Parathyroid adenoma (tissue), 2 donors: Measurements from ENCODE around the gene TLCD2.

Experiments used
- H2AFZ ChIP-seq: fragments of 300-600 bp; sonication (generic); one replicate; pipeline ENCODE4 v1.7.0; 2017; ENCODE audit warnings: antibody characterized with exemption, mild to moderate bottlenecking
- H3K27ac ChIP-seq: fragments of 300-600 bp; sonication (generic); one replicate; pipeline ENCODE4 v1.7.0; 2017
- H3K27me3 ChIP-seq: fragments of 300-600 bp; sonication (generic); one replicate; pipeline ENCODE4 v1.7.0; 2017; ENCODE audit warnings: low read length; ENCODE audit not compliant: control insufficient read depth, insufficient read depth
- H3K36me3 ChIP-seq: fragments of 300-600 bp; sonication (generic); one replicate; pipeline ENCODE4 v1.7.0; 2017; ENCODE audit warnings: low read length; ENCODE audit not compliant: control insufficient read depth, insufficient read depth
- H3K4me1 ChIP-seq: fragments of 300-600 bp; sonication (generic); one replicate; pipeline ENCODE4 v1.7.0; 2017; ENCODE audit warnings: control low read depth
- H3K4me2 ChIP-seq: fragments of 300-600 bp; sonication (generic); one replicate; pipeline ENCODE4 v1.7.0; 2017; ENCODE audit warnings: low read length
- H3K4me3 ChIP-seq: fragments of 300-600 bp; sonication (generic); one replicate; pipeline ENCODE4 v1.7.0; 2017; ENCODE audit warnings: low read depth, low read length
- H3K79me2 ChIP-seq: fragments of 300-600 bp; sonication (generic); one replicate; pipeline ENCODE4 v1.7.0; 2017; ENCODE audit warnings: control low read depth
- H3K9ac ChIP-seq: fragments of 300-600 bp; sonication (generic); one replicate; pipeline ENCODE4 v1.7.0; 2017; ENCODE audit warnings: mild to moderate bottlenecking
- H3K9me3 ChIP-seq: fragments of 300-600 bp; sonication (generic); one replicate; pipeline ENCODE4 v1.7.0; 2017; ENCODE audit warnings: low read length; ENCODE audit not compliant: control insufficient read depth
- TF ChIP-seq, protein P1 (sequence below): fragments of 300-600 bp; sonication (generic); IDR thresholded peaks from one replicate; pipeline ENCODE4 v1.7.0; 2017; ENCODE audit warnings: antibody characterized with exemption, mild to moderate bottlenecking
- donor health status: primary hyperparathyroidism.

The TLCD2 gene

DNA sequence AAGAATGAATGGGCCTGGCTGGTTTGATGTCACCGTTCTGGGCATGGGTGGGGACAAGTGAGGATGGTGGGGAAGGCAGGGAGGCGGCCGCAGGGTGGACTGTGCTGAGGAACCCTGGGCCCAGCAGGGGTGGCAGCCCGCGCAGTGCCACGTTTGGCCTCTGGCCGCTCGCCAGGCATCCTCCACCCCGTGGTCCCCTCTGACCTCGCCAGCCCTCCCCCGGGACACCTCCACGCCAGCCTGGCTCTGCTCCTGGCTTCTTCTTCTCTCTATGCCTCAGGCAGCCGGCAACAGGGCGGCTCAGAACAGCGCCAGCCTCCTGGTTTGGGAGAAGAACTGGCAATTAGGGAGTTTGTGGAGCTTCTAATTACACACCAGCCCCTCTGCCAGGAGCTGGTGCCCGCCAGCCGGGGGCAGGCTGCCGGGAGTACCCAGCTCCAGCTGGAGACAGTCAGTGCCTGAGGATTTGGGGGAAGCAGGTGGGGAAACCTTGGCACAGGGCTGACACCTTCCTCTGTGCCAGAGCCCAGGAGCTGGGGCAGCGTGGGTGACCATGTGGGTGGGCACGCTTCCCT is 45.2 kb upstream of the TLCD2 start:
- TF ChIP-seq, protein P1, sequence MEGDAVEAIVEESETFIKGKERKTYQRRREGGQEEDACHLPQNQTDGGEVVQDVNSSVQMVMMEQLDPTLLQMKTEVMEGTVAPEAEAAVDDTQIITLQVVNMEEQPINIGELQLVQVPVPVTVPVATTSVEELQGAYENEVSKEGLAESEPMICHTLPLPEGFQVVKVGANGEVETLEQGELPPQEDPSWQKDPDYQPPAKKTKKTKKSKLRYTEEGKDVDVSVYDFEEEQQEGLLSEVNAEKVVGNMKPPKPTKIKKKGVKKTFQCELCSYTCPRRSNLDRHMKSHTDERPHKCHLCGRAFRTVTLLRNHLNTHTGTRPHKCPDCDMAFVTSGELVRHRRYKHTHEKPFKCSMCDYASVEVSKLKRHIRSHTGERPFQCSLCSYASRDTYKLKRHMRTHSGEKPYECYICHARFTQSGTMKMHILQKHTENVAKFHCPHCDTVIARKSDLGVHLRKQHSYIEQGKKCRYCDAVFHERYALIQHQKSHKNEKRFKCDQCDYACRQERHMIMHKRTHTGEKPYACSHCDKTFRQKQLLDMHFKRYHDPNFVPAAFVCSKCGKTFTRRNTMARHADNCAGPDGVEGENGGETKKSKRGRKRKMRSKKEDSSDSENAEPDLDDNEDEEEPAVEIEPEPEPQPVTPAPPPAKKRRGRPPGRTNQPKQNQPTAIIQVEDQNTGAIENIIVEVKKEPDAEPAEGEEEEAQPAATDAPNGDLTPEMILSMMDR = no peak
- Histone ChIP-seq H3K4me1 (no peaks in the 10 kb centered on the region), H3K36me3 (no peaks in the 10 kb centered on the region), H3K27ac (no peak overlapping the region), H3K27me3 (no peaks in the 10 kb centered on the region), H3K9ac (no peak overlapping the region), H3K4me3 (no peak overlapping the region), H3K4me2 (no peak overlapping the region), H3K9me3 (no peaks in the 10 kb centered on the region), H2AFZ (no peak overlapping the region), H3K79me2 (no peaks in the 10 kb centered on the region)

DNA sequence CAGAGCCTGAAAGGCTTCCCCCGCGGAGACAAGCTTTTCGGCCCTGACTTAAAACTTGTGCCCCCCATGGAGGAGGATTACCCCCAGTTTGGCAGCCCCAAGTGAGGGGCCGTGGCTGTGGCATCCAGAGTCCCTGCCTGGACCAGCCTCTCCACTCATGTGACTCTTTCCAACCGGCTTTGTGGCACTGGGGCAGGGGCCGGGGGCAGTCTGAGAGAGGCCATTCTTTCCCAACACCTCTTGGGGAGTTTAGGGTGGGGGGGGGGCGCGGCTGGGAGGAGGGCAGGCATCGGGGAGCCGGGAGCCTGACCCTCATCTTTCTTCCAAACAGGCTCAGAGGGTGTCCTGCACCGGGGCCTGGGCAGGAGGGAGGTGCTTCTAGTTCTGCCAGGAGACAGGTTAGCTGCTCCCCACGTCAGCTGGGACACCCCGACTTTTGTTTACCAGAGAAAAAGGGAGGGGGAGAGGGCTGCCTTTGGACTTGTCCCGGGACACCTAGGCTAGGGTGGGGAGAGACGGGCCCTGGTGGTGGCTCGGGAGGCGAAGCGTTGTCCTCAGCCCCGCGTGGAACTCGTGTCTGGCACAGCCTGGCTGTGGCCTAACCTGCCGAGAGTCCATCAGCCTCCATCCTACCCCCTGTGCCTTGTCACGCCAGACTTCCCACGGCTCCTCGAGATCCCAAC is 44.4 kb upstream of the TLCD2 start:
- H3K4me3 ChIP-seq = no peak overlapping the region
- TF ChIP-seq, protein P1 = no peak
- H3K79me2 ChIP-seq = no peaks in the 10 kb centered on the region
- no peaks in the 10 kb centered on the region for H3K9me3 ChIP-seq
- no peak overlapping the region for H3K4me2 ChIP-seq
- H3K27ac ChIP-seq = no peak overlapping the region
- H3K36me3 ChIP-seq = no peaks in the 10 kb centered on the region
- H3K4me1 ChIP-seq = no peaks in the 10 kb centered on the region
- no peak overlapping the region for H2AFZ ChIP-seq
- H3K27me3 ChIP-seq = no peaks in the 10 kb centered on the region
- no peak overlapping the region for H3K9ac ChIP-seq

DNA sequence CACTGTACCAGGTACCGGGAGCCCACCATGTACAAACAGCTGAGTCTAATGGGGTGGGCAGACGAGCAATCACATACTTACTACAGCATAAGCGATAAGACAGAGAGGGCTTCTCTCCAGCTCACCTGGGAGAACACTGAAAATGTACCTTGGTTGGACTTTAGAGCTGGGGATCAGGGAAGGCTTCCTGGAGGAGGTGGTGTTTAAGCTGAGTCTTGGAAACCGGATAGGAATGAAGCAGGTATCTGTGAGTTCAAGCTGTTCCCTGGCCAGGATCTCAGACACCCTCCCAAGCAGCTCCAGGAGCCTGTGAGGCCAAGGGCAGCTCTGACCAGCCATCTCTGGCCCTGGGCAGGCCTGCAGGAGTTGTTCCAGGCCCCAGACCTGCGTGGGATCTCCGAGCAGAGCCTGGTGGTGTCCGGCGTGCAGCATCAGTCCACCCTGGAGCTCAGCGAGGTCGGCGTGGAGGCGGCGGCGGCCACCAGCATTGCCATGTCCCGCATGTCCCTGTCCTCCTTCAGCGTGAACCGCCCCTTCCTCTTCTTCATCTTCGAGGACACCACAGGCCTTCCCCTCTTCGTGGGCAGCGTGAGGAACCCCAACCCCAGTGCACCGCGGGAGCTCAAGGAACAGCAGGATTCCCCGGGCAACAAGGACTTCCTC is 43.7 kb upstream of the TLCD2 start:
- H3K4me2 ChIP-seq = no peak overlapping the region
- H3K4me3 ChIP-seq = no peak overlapping the region
- no peak overlapping the region for H3K9ac ChIP-seq

DNA sequence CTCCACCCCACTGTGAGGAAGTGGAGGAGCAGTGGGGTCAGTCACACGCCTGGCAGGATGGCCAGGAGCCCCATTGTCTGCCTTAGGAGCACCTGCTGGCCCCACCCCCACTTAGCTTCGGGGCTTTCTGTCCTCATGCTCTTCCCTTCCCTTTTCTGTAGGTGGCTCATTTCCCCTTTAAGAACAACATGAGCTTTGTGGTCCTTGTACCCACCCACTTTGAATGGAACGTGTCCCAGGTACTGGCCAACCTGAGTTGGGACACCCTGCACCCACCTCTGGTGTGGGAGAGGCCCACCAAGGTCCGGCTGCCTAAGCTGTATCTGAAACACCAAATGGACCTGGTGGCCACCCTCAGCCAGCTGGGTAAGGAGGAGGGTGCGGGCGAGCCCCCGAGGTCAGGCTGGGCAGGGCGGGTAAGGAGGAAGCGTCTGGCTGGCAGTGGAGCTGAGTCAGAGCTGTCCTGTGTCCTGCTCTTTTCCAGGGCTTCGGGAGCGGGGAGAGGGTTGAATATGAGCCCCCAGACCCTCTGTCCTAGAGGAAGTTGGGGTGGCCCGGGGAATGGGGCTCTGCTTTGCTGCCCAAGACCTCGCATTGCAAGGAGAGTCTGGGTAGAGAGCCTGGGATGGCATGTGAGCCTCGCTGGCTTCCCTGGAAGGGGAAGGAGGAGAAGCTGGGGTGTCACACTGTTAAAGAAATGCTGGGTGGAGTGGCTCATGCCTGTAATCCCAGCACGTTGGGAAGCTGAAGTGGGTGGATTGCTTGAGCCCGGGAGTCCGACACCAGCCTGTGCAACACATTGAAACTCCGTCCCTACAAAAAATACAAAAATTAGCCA is 42.5 kb upstream of the TLCD2 start:
- H3K79me2 ChIP-seq = no peaks in the 10 kb centered on the region
- no peak overlapping the region for H2AFZ ChIP-seq
- no peak overlapping the region for H3K27ac ChIP-seq
- H3K9me3 ChIP-seq = no peaks in the 10 kb centered on the region
- H3K4me1 ChIP-seq = no peaks in the 10 kb centered on the region
- no peak overlapping the region for H3K9ac ChIP-seq
- no peak overlapping the region for H3K4me2 ChIP-seq
- TF ChIP-seq, protein P1 = no peak
- no peak overlapping the region for H3K4me3 ChIP-seq
- H3K36me3 ChIP-seq = no peaks in the 10 kb centered on the region
- H3K27me3 ChIP-seq = no peaks in the 10 kb centered on the region

More for the DNA sequence above, 43.7 kb upstream of the TLCD2 start:
- Histone ChIP-seq H2AFZ (no peak overlapping the region), H3K27me3 (no peaks in the 10 kb centered on the region), H3K4me1 (no peaks in the 10 kb centered on the region), H3K79me2 (no peaks in the 10 kb centered on the region), H3K9me3 (no peaks in the 10 kb centered on the region), H3K27ac (no peak overlapping the region), H3K36me3 (no peaks in the 10 kb centered on the region)
- TF ChIP-seq, protein P1 = no peak
